GM19468 (cell line): ENCODE data around the gene CHPF2.

ENCODE experiments used
- ATAC-seq: cut with Tn5 transposase; IDR thresholded peaks from one replicate; pipeline ENCODE4 v1.9.1; 2021; ENCODE audit warnings: mild to moderate bottlenecking, moderate library complexity, moderate number of reproducible peaks; ENCODE audit not compliant: unreplicated experiment; ENCODE audit errors: extremely low read depth

The CHPF2 gene, protein sequence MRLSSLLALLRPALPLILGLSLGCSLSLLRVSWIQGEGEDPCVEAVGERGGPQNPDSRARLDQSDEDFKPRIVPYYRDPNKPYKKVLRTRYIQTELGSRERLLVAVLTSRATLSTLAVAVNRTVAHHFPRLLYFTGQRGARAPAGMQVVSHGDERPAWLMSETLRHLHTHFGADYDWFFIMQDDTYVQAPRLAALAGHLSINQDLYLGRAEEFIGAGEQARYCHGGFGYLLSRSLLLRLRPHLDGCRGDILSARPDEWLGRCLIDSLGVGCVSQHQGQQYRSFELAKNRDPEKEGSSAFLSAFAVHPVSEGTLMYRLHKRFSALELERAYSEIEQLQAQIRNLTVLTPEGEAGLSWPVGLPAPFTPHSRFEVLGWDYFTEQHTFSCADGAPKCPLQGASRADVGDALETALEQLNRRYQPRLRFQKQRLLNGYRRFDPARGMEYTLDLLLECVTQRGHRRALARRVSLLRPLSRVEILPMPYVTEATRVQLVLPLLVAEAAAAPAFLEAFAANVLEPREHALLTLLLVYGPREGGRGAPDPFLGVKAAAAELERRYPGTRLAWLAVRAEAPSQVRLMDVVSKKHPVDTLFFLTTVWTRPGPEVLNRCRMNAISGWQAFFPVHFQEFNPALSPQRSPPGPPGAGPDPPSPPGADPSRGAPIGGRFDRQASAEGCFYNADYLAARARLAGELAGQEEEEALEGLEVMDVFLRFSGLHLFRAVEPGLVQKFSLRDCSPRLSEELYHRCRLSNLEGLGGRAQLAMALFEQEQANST

DNA sequence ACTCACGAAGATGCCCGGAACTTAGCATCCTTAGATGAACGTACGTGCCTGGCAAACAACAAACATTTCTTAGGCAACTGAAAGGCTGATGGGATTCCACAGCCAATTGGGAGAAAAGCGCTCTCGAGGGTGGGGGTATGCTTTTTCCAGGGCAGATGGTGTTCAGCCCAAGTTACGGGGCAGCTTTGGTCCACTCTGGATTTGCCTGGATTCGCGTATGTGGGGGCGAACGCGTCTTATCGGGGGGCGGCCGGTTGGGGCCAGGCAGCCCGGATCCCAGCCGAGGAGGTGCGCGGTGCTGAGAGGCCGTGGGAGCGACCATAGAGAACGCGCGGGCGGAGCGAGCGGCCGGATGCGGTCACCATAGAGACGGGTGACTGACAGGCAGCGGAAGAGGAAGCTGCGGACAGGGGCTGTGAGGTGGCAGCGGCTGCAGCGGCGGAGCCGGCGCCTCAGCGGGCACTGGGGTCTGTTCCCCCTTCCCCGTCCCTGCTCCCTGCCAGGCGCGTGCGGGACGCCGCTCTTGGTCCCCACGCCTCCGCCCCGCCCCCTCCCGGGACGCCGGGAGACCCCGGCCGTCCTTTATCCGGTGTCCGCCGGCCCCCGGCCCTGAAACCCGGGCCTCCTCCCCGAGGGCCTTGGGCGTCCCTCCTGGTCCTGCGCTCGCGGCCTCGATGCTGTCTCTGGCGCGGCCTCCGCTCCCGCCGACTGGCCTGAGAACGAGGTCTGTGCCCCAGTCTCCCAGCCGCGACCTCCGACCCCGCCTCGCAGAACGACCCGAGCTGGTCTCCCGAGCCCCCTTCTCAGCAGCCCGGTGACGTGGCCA, at the start of gene CHPF2:
Gene CHPF2 (plus strand): TSS at position 393 of the 826 bp plus-strand sequence. CDS start 1,529 bp downstream, outside the sequence.
- peak; percentile 98 for ATAC-seq

DNA sequence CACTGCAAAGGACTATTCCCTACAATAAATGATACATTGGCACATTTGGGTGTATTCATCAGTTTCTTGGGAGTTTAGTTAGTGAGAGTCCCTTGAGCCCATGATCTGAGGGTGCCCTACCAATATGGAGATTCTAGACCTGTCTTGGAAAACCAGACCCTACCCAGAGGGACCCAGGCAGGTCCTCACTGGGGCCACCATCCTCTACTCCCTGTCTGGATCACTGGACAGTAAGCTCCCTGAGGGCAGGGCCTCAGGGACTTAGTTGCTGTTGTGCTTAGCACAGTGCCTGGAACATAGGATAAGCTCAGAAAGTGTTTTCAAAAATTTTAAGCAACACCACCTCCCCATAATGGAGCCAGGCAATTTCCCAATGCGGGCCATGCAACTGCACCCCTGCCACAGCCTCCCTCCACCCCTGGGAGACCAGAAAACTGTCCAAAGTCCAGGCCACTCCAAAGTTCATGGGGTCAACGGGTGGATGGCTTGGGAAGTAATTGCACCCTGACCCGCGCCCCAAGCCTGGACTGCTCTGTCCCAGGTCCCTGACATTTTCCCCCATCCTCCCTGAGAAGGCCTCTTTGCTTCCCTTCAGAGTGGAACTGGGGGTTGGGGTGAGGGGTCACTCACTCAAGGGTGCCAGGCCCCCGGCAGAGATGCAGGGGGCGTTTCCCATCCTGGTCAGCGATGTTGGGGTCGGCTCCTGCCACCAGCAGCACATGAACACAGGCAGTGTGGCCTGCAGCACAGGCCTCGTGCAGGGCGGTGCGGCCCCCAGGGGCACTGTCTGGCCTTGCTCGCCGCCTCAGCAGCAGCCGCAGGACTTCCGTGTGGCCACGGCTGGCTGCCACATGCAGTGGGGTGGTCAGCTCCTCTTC, 46.3 kb upstream of the CHPF2 start:
- no peak for ATAC-seq

DNA sequence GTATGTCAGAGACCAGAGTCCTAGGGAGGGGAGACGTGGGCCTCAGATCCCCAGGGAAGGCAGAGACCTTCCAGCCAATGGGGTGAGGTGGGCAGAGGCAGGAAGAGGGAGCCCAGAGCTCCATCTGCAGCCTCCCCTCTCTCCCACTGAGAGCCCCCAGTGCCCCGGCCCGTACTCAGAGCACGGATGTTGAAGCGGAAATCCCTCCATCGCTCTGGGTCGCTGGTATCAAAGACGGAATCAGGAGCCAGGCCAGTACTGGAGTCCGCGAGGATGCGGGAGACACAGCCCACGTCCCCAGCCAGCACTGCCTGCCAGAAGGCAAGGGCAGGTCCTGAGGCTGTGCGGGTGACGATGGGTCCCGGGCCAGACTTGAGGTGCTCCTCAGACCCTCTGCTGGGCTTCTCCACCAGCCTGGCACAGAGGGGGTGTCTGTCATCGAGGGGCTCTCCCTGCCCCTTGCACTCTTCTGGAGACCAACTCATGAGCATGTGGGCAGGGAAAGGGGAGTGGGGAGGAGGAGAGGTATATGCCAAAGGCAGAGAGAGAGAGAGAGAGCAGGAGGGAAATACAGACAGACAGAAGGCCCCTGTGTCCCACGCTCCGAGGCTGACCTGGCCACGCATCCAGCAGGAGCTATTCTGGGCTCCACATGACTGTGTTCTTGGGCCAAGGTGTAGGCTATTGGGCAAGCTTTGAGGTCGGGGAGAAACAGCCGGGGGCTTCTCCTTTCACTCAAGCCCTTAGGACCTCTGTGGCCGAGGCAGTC, 45.5 kb upstream of the CHPF2 start, which contains the start of gene ASB10:
Gene ASB10 (minus strand): TSS at position 611 of the 769 bp plus-strand sequence. CDS start 120 bp downstream, at position 491.
- no peak for ATAC-seq

DNA sequence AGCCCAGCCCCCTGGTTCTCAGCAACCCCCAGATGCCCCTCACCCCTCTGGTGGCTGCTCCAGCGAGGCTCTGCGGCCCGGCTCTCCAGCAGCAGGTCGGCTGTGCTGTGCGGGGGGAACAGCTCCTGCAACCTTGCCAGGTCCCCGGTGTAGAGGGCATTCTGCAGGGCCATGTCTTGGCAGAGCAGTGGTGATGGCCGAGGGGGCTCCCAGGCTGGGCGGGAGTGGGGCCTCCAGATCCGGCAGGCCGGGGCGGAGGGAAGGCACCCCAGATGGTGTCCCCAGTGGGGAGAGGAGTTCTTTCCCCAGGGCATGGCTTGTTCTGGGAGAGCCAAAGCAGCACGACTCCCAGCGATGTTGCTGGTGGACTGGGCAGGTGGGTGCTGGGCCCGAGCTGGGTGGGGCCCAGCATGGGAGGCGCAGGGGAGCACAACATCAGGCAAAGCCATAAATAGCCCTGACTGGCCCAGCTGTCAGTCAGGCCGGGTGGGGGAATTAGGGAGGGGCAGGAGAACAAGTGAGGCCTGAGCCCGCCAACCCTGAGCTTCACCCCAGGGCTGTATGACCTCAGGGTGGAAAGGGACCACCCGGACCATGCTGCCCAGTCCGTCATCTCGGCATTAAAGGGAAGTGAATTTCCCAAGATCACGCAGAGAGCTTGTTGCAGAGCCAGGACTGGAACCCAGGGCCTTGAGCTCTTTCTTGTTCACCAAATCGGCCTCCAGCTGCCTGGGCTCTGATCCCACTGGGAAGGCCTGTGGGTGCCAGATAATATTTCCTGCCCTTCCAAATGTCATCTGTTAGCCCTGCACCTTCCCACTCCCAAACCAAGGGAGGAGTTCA, 44.7 kb upstream of the CHPF2 start:
- no peak for ATAC-seq

DNA sequence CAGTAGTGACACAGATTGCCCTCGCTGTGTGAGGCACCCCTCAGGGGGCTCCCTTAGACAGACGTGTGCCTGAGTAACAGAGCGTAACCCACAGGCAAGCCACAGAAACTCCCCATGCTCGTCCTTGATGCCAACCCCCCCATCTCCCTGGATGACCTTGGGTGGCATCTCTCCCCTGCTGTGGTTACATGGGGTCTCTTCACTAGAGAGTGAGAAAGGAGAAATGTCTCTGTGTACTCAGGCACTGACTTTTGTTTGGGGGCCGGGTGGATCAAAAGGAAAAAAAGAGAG, 44.1 kb upstream of the CHPF2 start:
- ATAC-seq: no peak

DNA sequence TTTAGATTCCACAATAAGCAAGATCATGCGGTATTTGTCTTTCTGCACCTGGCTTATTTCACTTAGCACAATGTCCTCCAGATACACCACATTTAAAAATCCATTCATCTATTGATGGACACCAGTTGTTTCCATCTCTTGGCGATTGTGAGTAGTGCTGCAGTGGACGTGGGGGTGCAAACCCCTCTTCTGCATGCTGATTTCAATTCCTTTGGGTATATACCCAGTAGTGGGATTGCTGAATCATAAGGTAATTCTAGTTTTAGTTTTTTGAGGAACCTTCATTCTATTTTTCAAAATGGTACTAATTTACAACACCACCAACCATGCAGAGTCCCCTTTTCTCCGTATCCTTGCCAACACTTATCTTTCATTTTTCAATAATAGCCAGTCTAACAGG, 43.2 kb upstream of the CHPF2 start:
- no peak for ATAC-seq

DNA sequence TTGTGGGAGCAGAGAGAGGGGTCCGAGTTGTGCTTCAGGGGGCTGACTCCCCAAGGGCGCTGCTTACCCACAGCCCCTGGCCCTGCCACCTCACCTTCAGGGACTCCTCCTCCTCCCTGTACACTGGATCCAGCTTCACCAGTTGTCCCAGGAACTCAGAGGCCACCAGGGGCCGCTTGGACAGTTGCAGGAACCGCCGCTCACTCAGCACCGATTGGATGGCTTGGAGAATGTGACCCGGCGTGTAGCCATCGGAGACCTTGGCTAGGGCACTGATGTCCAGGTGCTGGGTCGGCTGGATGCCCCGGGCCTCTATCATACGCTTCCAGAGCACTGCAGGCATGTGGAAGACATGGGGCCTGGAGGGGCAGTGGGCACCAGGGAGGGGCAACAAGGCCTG, 40.7 kb upstream of the CHPF2 start:
- ATAC-seq: no peak

DNA sequence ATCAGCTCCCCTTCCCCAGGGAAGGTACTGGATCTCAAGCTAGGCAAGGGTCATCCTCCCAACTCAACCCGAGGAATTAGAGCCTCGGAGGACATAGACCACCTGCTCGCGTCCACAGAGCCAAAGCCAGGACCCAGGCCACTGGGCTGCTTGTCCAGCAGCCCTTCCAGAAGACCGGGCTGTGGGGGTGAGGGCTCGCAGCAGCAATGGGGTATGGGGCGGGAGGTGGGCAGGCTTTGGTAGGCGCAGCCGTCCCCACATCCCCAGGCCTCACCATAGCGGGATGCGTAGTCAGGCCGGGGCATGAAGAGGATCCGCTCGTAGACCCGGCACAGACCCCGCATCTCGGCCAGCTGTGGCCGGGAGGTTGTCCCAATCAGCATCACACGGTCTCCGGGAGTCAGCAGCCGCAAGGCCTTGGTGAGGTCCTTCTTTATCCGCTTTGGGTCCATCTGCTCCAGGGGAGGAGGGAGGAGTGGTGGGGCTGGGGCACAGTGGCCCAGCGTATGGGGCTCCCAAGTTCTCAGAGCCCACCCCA, 40.2 kb upstream of the CHPF2 start:
- no peak for ATAC-seq

DNA sequence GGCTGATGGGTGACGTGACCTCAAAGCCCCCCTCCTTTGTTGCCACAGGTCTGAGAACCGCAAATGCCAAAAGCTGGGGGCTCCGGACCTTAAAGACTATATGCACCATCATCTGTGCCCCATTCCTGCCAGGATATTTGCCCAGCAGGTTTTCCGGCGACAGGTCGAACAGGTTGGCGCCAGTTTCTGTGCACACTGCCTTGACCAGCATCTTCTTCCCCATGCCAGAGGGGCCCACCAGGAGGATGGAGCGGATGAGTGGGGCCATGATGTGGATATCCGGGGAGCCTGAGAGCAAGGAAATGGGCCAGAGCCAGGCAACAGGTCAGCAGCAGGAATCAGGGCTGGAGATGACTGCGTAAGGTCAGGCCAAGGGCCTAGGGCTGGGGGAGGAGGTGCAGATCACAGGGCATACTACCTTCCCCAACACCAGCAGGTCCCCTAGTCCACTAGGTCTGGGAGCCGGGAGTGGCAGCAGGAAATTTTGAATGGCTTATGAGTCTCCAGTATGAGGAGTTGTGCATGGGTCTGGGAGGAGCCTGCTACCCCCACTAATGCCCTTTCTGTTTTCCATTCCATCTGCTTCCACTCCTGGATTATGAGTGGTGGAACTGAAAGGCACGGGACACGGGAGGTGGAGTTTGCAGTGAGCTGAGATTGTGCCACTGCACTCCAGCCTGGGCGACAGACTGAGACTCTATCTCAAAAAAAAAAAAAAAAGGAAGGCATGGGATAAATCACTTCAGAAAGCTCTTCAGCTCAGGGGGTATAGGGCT, 38.9 kb upstream of the CHPF2 start:
- ATAC-seq: no peak

DNA sequence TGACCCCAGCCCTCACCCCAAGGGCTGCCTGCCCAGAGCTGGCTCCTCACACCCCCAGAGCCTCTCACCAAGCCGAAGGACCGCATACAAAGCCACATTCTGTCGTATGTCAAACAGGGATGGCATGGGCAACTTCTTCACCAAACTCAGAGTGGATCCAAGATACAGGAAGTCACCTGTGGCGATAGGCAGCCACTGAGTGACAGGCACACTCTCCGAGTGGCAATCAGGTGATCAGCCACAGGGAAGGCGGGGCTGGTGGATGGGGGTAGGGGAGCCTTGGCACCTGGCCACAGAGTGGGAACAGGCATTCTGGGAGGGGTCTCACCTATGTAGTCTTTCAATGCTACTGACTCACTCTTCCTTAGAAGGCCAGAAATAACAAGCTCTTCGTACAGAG, 38.1 kb upstream of the CHPF2 start:
- no peak for ATAC-seq

DNA sequence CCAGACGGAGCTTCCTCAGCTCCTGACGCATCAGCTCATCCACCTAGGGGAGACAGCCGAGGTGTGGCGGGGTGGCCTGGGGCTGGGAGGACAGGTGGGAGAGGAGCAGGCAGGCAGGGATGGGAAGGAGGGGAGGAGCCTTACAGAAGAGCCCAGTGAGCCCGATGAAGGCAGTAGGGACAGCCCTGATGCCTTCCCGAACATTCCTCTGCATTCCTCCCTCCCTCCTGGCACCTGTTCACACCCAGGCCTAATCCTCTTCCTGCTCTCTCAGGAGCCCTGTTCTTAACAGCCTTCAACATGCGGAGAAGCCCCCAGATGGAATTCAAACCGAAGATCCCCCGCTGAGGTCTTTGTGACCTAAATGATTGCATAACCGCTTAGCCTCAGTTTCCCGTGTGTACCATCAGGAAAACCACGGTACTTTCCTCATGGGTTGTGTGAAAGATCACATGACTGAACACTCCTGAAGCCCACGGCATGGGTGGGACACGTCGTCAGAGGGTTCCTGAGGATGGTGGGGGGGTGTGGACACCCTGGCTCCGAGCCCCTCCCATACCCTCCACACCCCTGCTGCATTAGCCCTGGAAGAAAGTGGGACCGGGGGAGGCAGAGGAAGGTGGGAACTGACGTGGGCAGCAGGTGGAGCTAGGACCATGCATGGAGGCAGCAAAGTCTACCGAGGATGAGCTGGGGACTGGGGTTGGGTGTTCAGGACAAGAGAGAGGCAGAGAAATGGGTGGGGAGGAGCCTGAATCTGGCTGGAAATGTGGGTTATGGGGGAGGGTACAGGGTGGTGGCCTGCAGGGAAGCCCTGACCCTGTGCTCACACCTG, 36.5 kb upstream of the CHPF2 start:
- ATAC-seq: no peak

DNA sequence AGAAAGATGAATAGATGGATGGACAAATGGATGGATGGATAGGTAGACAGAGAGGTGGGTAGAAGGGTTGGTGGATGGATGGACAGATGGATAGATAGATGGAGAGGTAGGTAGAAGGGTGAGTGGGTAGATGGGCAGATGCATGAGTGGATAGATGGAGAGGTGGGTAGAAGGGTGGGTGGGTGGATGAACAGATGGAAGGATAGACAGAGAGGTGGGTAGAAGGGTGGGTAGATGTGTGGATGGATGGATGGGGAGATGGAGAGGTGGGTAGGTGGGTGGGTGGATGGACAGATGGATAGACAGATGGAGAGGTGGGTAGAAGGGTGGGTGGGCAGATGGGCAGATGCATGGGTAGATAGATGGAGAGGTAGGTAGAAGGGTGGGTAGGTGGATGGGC, 34.4 kb upstream of the CHPF2 start:
- ATAC-seq: no peak

DNA sequence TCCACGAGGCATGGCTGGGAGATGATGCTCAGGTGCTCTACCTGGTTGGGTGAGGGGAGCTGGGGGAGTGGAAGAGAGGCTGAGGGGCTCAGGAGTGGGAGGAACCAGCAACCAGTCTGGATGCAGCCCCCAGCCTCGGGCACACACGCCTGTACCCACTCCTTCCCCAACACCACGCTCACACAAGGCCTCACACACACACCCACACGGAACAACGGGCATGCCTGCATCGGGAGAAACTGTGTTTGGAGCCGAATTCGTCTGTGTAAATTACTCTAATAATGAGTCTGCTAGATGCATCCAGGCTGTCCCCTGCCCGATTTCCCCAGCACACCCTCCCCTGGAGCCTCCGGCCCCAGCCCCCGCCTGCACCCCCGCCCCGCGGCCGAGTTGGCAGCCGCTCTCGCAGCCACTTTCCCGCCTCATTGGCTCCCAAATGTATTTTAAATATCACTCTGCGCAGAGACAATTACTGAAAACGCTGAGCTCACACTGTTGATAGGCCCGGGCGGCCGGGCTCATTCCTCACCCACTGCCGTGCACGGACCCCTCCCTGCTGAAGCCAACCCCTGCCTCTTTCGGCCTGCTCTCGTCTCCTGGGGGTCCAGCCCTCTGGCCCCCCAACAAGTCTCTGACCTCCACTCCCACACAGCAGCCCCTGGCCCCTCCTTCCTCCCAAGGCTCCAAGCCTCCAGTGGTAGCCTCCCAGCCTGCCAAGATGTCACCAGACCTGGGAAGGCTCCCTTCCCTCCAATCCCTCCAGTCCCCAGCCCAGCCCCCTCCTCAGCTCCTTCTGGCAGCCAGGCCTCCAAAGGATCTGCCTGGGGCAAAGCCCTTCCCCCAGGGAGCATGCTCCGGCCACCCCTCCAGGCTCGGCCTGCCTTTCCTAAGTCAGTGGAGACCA, 33.1 kb upstream of the CHPF2 start:
- no peak for ATAC-seq

DNA sequence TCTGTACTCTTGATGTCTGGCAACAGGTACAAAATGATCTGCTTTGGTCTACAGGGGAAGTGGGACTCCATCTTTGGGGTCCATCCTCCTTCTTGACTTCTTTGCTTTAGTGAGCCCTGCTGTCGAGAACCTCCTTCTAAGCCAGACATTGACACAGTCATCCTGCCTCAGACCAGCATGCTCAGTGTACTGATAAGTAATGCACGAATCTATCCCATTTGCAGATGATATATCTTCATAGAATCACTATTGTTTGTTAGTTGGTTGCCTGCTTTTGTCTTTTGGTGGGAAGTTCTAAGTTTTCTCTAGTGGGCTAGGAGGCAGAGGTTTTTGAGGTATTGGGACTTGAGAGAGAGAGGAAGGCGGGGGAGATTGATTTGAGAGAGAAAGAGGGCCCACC, 30.9 kb upstream of the CHPF2 start:
- no peak for ATAC-seq

DNA sequence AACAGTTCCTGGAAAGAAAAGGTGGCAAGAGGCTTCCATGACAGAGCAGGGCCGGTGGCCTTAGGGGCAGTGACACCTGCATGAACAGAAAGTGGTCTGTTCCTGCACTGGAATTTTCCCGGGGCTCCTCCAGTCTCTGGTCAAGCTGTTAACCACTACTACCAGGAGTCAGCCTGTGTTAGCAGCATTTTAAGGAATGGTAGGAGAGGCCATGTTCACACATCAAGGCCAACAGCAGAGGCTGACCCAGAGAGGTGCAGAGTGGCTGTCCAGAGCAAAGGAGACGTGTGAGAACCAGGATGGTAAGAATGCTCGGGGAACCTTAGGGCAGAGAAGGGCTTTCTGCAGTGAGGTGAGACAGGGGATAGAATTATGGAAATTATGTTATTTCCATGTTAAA, 30.5 kb upstream of the CHPF2 start:
- ATAC-seq: no peak
